Measurements from ENCODE around the gene POLE. TPM values are rescaled to one million over a fixed set of nuclear protein-coding genes. Genes with fewer than 3 reads are reported as not detected.

Gene POLE
- total and polyA plus RNA-seq, 2 of the 4 experiments (the other 2 are of a cell fraction) = 17.2 to 20.7 TPM

DNA sequence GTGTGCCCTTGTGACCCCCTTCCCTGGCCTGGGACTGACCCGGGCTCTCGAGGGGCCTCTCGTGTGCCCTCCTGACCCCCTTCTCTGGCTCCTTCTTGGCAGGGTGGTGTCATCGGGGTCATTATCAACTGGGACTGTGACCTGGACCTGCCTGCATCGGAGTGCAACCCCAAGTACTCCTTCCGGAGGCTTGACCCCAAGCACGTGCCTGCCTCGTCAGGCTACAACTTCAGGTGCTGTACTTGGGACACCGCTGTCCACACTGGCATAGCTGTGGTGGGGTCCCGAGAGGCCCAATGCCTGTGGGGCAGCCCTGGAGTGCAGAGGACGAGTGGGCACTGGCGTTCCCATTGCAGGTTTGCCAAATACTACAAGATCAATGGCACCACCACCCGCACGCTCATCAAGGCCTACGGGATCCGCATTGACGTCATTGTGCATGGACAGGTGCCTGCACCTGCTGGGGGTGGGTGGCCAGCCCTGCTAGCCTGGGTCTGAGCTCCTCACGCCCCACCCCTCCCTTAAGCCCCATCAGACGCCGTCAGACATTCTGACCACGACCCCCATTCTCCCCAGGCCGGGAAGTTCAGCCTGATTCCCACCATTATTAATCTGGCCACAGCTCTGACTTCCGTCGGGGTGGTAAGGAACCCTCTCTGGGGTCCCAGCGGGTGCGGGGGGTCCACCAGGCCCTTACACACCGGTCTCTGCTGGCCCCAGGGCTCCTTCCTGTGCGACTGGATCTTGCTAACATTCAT, 66.1 kb downstream of the POLE start:
- Histone ChIP-seq H3K23ac (ENCODE audit: low read depth, low read length) (no peak overlapping the region), H2BK20ac (ENCODE audit: low read depth, low read length) (no peak overlapping the region), H3K36me3 (ENCODE audit: control insufficient read depth, insufficient read depth, low read length) (peaks cover 9% of the 10 kb centered on the region), H4K20me1 (ENCODE audit: insufficient read depth, low read length) (no peaks in the 10 kb centered on the region), H4K5ac (ENCODE audit: low read depth, low read length) (no peak overlapping the region), H3K9me3 (ENCODE audit: control insufficient read depth, insufficient read depth, low read length) (peaks cover 16% of the 10 kb centered on the region), H3K79me1 (ENCODE audit: low read depth in 1 of 2, low read length in 2 of 2) (no peaks in the 10 kb centered on the region), H3K4me3 (ENCODE audit: insufficient read depth, low read depth, low read length) (no peak overlapping the region), H3K4me2 (ENCODE audit: low read depth, low read length) (no peak overlapping the region), H2AK5ac (ENCODE audit: low read depth, low read length) (no peak overlapping the region), H3K56ac (ENCODE audit: extremely low read depth, insufficient read depth, low read length) (no peak overlapping the region), H3K9ac (ENCODE audit: low read depth, low read length) (no peak overlapping the region), H2BK15ac (ENCODE audit: low read depth, low read length) (no peak overlapping the region), H3K27ac (ENCODE audit: insufficient read depth, low read length) (no peak overlapping the region), H2BK5ac (ENCODE audit: low read depth, low read length, poor library complexity, severe bottlenecking) (no peak overlapping the region), H3K14ac (replicated peaks; ENCODE audit: low read depth, low read length) (no peak overlapping the region), H3K18ac (ENCODE audit: low read depth, low read length) (no peak overlapping the region), H4K8ac (ENCODE audit: low read depth in 2 of 2, low read length in 2 of 2) (no peak overlapping the region), H3K27me3 (ENCODE audit: control insufficient read depth, insufficient read depth, low read length) (peaks cover 30% of the 10 kb centered on the region), H3K9me1 (ENCODE audit: insufficient read depth, low read length) (peaks cover 7% of the 10 kb centered on the region; the same call in 1 of the 2 replicates), H2AK9ac (replicated peaks; ENCODE audit: low read depth, low read length, poor library complexity) (no peak overlapping the region), H2AFZ (replicated peaks; ENCODE audit: low read length, poor library complexity) (no peak overlapping the region), H3K4ac (ENCODE audit: low read depth, low read length) (no peak overlapping the region), H3K4me1 (ENCODE audit: control insufficient read depth, insufficient read depth, low read length) (peaks cover 12% of the 10 kb centered on the region), H2BK120ac (ENCODE audit: low read depth, low read length) (no peak overlapping the region), H4K91ac (ENCODE audit: insufficient read depth, low read depth, low read length) (no peak overlapping the region)
- in situ Hi-C loops (cut with MboI; ENCODE audit: low sequenced_read_pairs) = no loop called here
- WGBS, 2 experiments (ENCODE audit: extremely low coverage in 2 of 2, insufficient read length in 1 of 2) = 90% methylated on average over 10 of the region's 28 CpGs; no CpG with 5 or more reads in 1 of the 2 experiments
- dilution Hi-C loops (cut with HindIII; ENCODE audit: low sequenced_read_pairs, unreplicated experiment) = no loop called here
- no TSS peak for BruUV-seq (replicated peaks)
- DNase-seq (no peak), ATAC-seq (ENCODE audit: low read depth) (no peak)
- POLR2A ChIA-PET (ENCODE audit: unreplicated experiment) = no interaction called here
- TF ChIP-seq RFX5 (IDR thresholded peaks at IDR 0.05; ENCODE audit: low read depth, low read length) = no peak
- no peak for TF ChIP-seq RAD21 (IDR thresholded peaks at IDR 0.05; ENCODE audit: low read length)
- CTCF ChIA-PET = no interaction called here
- intact Hi-C loops (cut with micrococcal nuclease) = no loop called here

Measured in IMR-90 (cell line).